Endometrial microvascular endothelial cells (primary cell): ENCODE results near the gene TRAPPC14. TPM values are rescaled to one million over a fixed set of nuclear protein-coding genes. Genes with fewer than 3 reads are reported as not detected.

Experiments
- in situ Hi-C: cut with HindIII; loops from 2 replicates; pipeline ENCODE4 v1.10.0; 2017; ENCODE audit warnings: low sequenced_read_pairs, low pct_unique_long_range_greater_than_20kb; ENCODE audit errors: inconsistent ontology term
- total RNA-seq: library from RNA; depleted of rRNA; stranded (reverse); fragments of >200 nt; gene quantifications from one replicate; pipeline ENCODE4 v1.2.3, GENCODE V29; 2015; ENCODE audit errors: inconsistent ontology term

Gene TRAPPC14
- total RNA-seq, 1 donor from 2014 or later = 8.5 TPM

- in situ Hi-C loops = no loop called here
Measured at GRCh38 chr7:100111914-100112313, 46.6 kb downstream of the TRAPPC14 start.

GRCh38 chr7:100111156-100111555 lies 47.4 kb downstream of the TRAPPC14 start:
- in situ Hi-C loops = no loop called here

GRCh38 chr7:100109521-100110163 lies 48.9 kb downstream of the TRAPPC14 start:
- in situ Hi-C loops = no loop called here

- in situ Hi-C loops = no loop called here
Measured at GRCh38 chr7:100107890-100108289, 50.6 kb downstream of the TRAPPC14 start.

- in situ Hi-C loops = no loop called here
Measured at GRCh38 chr7:100107125-100107737, 51.3 kb downstream of the TRAPPC14 start.

- in situ Hi-C loops = no loop called here
Measured at GRCh38 chr7:100106633-100107032, 51.9 kb downstream of the TRAPPC14 start.

- in situ Hi-C loops = no loop called here
Measured at GRCh38 chr7:100105534-100105933, 53.0 kb downstream of the TRAPPC14 start.

Other genes starting within 250 kb of the TRAPPC14 start
- gene TRIM4, start 239.2 kb downstream of the TRAPPC14 start, total RNA-seq = 25.3 TPM
- gene GJC3, start 229.1 kb downstream of the TRAPPC14 start, total RNA-seq = 2.0 TPM
- gene AZGP1, start 182.7 kb downstream of the TRAPPC14 start, total RNA-seq = not detected
- 13.8 TPM for gene ZKSCAN1, start 143.1 kb downstream of the TRAPPC14 start, total RNA-seq
- gene ZSCAN21, start 108.9 kb downstream of the TRAPPC14 start, total RNA-seq = 6.0 TPM
- gene ZNF3, start 77.0 kb downstream of the TRAPPC14 start, total RNA-seq = 14.9 TPM
- gene COPS6, start 69.8 kb downstream of the TRAPPC14 start, total RNA-seq = 158 TPM
- 168 TPM for gene MCM7, start 57.3 kb downstream of the TRAPPC14 start, total RNA-seq
- gene AP4M1, start 57.1 kb downstream of the TRAPPC14 start, total RNA-seq = 54.1 TPM
- gene TAF6, start 39.4 kb downstream of the TRAPPC14 start, total RNA-seq = 101 TPM
- gene CNPY4, start 39.1 kb downstream of the TRAPPC14 start, total RNA-seq = 28.3 TPM
- 5.1 TPM for gene MBLAC1, start 31.8 kb downstream of the TRAPPC14 start, total RNA-seq
- gene LAMTOR4, start 9.8 kb downstream of the TRAPPC14 start, total RNA-seq = 170 TPM
- gene GAL3ST4, start 9.9 kb upstream of the TRAPPC14 start, total RNA-seq = 4.2 TPM
- 0.09 TPM for gene GPC2, start 18.7 kb upstream of the TRAPPC14 start, total RNA-seq
- gene STAG3, start 19.2 kb upstream of the TRAPPC14 start, total RNA-seq = not detected
- not detected for gene PVRIG, start 61.2 kb upstream of the TRAPPC14 start, total RNA-seq
- gene SPDYE3, start 149.0 kb upstream of the TRAPPC14 start, total RNA-seq = not detected
- gene PILRB, start 199.4 kb upstream of the TRAPPC14 start, total RNA-seq = 20.9 TPM
- gene PILRA, start 214.8 kb upstream of the TRAPPC14 start, total RNA-seq = not detected